GM21576 (cell line): ENCODE measurements around the gene ART4.

Experiments
- ATAC-seq: cut with Tn5 transposase; IDR thresholded peaks from one replicate; pipeline ENCODE4 v1.9.1; 2021; ENCODE audit warnings: mild to moderate bottlenecking, moderate library complexity; ENCODE audit not compliant: unreplicated experiment

Gene ART4

DNA sequence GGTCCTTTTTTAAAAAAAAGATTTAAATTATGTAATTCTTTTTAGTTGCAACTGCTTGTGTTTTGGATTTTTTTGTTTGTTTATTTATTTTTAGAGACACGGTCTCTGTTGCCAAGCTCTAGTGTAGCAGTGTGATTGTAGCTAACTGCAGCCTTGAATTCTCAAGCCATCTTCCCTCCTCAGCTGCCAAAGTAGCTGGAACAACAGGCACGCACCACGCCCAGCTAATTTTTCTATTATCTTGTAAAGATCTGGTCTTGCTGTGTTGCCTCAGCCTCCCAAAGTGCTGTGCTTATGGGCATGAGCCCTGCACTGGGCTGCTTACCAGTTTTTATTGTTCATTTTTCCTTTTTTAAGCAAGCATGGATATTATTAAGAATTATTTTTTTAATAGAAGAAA lies 10.6 kb upstream of the ART4 start:
- no peak for ATAC-seq

DNA sequence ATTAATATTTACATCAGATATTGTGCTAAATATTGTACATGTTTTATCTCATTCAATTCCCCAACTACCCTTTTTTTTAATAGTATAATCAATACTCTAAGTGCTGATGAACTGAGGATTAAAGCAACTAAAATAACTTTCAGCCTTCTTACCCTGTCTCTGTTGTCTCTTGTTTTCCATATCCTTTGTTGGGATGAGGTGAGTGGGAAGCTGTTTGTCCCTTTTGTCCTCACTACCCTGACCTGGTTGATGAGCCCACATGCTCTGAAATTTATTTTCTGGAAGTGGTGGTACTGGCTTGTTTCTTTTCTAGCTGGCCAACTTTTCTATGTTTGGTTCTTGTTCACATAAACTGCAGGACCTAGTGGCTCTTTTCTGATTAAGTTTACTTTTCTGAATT lies 9.6 kb upstream of the ART4 start:
- no peak for ATAC-seq

DNA sequence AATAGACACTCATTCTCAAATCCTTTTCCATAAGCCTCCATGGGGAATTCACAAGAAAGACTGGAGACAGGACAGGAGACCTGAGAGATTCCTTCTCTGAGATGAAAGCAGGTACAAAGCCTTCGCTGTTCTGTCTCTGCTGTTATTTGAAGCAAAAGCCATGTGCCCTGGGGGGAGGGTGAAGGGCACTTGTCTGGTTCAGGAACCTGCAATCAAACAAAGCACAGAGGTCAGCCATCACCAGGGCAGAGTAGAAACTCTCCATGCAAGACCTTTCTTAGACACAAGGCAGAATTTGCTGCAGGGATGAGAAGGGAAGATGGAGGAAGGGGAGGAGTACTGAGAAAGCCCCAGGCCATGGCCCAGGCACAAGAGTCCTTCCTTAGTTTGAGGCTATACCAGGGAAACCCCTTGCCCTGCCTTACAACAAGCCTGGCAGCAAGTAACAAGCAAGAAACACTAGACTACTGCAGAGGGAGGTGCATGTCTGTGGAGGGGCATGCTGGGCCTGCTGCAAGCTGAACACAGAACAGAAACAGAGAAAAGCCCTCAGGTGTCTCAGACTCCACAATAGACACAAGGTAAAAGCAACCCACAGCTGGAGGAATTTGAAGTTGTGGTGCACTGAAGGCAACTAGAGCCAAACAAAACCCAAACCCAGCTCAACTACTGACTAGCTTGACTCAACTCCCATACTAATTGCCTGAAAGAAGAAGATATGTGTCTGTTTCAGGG lies 7.8 kb upstream of the ART4 start:
- peak; percentile 65 for ATAC-seq

DNA sequence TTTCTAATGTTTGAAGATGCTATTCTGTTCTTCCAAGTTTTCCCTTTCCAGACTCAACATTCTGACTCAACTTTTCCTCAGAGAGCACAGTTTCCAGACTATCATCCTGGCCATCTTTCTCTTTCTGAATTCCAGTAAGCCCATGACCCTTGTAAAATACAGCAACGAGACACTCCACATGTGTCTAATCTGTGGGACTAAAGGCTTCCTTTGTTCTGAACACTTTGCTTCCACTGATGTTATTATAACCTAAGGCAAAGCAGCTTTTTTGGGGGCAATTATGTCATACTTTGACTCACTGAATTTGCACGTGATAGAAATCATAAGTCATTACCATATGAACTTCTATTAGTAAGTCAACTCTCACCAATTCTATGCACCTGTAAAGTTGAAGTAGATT lies 6.3 kb upstream of the ART4 start:
- ATAC-seq, result no peak

DNA sequence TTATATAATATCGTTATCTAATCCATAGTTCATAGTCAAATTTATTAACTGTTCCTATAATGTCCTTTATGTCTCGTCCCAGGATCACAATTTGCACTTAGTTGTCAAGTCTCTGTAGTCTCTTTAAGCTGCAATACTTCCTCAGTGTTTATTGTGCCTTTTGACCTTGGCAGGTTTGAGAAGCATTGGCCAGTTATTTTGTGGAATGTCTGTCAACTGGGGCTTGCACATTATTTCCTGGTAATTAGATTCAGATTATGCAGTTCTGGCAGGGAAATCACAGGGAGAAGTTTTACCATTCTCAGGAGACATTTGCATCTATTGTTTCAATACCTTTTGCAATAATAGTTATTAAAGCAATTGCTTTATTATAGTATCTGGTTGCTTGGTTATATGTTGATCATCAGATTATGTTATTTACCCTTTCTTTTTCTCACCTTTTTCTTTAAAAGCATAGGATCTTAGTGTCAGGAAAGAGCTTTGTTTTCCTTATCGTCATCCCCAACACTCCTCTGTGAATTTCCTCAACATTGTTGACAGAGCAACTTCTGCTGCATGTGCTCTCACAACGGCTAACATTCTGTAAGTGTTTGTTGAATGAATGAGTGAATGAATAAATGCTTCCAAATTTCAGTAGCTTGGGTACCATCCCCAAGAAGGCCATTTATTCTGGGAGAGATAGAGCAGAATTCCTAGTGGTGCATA lies 3.7 kb upstream of the ART4 start:
- ATAC-seq, result no peak

DNA sequence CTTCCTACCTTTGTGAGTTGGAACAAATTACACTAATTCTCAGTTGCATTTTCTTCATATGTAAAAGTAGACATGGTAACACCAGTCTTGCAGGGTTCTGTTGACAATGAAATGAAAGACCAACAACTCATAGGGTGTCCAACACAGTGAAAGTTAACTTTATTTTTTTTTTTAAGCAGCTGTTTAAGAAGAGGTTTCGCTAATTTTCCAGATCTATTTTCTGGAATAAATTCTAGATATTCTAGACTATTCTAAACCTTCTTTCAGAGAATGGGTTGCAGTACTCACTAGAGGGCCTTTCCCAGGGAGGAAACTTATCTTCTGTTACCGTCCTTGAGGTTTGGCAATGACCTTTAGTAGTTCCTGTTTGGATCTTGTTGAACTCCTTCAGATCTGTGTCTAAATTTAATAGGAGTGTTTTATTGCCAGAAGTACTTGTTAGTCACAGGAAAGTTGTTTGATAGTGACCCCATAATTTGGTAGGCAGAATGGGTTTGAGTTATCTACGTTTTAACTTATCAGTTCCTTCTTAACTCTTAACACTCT lies 2.8 kb upstream of the ART4 start:
- ATAC-seq, result no peak

DNA sequence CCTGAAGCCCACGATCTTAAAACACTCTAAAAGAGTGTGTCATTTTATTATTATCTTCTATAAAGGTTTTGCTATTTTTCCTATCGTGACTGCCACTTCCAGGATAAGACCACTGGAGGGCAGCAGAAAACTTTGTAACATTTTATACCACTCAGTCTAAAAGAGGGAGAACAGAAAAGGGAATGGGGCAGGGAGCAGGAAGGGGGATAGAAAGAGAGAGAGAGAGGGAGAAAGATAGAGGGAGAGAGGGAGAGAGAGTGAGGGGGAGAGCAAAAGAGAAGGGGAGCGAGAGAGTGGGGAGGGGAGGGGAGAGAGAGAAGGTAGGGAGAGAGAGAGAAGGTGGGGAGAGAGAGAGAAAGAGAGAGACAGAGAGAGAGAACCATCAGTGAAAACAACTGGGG lies 2.0 kb upstream of the ART4 start:
- no peak for ATAC-seq

DNA sequence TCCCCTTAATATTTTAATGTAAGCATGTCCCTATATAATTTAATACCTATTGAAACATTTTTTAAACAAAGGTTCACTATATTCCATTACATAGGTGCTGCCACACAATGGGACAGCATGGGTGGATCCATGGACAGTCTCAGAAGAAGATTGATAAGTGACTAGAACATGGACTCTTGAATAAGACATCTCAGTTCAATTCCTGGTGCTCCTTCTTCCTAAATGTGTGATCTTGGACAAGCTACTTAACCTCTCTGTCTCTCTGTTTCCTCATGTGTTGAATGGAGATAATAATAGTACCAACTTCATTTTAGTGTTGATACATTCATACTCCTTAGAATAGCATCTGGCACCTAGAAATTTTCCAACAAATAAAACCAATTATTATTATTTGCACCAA lies 1.1 kb upstream of the ART4 start:
- ATAC-seq, result no peak

DNA sequence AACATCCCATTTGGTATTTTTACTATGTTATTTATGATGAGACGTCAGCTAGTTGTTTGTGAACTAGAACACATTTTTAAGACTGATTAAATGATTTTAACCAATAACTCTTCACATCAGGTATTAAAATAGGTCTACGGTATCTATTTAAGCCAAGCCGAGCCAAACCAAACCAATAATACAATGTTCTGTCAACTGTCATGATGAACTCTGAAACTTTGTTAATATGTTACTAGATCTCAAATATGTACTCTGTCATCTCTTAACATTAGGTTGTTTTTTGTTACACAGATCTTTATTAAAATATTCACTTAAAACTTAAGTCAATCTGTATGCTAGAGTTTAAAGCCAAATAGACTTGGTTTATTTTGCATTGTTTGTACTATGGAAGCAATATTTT lies 1.0 kb downstream of the ART4 start:
- ATAC-seq, result no peak

DNA sequence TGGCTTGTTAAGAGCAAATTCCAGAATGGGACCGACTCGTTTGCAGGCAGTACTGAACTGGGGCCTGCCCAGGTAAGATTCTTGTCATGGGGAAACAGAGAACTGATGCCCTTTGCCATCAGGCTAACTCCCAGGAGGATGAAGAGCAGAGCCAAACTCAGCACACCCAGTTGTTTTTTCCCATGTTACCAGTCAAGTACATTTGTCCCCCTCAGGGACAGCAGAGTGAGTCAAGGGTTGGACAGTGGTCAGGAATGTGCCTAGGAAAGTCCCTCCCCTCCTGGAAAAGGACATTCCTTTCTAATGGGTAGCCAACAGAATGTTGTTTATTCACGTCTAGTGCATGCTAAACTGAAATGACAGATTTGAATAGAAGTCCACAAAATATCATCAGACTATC lies 1.6 kb downstream of the ART4 start:
- ATAC-seq, result no peak

DNA sequence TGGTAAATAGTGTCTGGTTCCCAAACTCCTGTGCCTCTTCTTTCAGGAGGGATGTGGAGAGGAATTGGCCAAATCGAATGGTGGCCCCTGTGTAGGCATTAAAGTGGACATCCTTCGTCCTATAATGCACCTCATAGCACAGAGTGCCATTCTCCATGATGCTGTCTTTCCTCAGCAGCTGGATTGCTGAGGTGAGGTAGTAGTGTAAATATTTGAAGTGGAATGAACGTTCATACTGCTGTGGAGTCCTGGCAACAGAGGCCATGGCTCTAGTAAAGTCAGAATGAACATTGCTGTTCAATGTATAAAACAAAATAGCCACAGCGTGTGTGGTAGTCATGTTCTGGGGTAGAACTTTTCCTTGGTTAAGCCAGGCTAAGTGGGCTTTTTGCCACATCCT lies 2.7 kb downstream of the ART4 start:
- ATAC-seq, result no peak

DNA sequence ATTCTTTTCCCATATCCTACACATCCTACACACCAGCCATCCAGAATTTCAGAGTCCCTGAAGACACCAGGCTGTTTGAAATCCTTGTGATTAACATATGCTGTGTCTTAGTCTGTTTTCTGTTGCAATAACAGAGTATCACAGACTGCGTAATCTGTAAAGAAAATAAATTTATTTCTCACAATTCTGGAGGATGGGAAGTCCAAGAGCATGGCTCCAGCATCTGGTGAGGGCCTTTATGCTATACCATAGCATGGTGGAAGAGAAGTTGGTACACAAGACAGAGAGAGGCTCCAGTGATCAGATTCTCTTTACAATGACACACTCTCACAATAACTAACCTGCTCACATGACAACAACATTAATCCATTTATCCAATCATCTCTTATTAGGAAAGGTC lies 4.1 kb downstream of the ART4 start:
- no peak for ATAC-seq

DNA sequence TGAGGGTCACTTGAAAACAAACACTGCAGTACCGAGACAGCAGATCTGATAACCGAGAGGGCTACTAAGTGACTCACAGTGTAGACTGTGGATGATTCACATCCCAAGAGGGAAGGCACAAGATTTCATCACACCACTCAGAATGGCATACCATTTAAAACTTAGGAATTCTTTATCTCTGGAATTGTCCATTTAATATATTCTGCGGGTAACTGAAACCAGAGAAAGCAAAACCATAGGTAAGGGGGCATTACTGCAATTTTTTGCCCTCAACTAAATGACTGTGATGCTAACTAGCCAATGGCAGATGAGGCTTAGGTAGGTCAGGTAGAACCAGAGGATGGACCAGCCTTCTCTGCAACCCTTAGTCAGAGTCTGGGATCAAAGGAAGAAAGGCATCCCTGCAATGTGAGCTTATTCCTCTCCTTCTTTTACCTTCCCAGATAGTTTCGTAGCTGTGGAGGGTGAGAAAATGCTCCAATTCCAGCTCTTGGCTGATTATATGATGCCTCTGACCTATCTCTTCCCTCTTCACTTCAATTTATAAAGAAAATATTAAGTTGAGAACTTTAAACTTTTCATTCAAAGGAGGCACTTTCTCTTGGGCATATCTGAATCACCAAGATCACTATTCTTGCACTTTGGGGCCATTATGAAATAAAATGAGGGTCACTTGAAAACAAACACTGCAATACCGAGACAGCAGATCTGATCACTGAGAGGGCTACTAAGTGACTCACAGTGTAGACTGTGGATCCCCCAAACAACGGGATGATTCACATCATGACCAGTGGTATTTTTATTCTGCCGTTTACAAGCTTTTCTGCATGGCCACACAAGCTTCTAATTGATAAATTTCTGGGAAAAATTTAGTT lies 6.8 kb downstream of the ART4 start:
- no peak for ATAC-seq

DNA sequence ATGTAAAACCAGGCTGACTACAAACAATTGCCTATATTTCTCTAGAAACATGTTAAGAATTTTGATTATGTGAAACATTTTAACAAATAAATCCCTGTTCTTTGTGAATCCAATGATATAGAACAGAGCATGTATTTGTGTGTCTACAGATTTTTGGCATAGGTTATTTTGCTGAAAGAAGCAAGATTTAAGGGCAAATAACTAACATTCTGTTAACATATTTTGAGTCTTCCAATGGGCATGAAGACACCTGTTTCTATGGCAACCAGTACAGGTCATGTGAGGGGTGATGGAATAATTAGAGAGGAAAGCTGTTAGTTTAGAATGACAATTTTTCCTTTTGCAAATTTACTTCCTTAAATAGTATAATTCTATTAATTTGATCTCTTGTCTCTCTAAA lies 8.8 kb downstream of the ART4 start:
- ATAC-seq, result no peak

DNA sequence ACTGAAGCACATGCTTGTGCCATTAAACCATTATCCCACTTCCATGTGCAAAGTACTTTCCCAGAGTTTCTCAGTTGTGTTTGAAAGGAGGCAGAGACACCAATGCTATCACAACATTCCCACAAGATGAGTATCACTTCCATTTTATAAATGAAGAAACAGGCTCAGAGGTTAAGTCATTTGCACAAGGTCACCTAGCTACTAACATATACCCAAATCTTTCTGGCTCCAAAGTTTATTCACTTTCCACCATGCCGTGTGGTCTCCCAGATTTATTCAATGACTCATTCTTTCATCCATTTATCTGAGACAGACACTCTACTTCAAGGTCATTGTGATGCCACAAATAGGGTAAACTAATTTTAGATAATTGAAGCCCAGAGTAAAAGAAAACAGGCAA lies 9.4 kb downstream of the ART4 start:
- ATAC-seq, result no peak

DNA sequence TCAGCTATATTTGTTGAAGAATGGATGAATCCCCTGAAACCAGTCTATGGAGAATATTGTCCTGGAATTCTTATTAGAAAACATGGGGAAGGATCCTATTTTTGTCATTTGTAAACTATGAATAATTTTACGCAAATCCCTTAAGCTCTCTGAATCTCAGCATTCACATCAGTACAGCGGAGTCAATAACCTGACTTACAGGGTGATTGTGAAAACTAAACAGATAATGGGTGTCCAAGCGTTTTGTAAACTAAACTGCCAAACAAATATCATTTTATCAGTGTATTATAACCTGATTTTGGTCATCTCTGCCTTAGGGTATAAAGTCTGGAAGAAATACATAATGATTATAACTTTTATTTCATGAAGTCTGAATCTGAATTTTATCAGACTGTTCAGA lies 10.0 kb downstream of the ART4 start:
- ATAC-seq, result no peak

DNA sequence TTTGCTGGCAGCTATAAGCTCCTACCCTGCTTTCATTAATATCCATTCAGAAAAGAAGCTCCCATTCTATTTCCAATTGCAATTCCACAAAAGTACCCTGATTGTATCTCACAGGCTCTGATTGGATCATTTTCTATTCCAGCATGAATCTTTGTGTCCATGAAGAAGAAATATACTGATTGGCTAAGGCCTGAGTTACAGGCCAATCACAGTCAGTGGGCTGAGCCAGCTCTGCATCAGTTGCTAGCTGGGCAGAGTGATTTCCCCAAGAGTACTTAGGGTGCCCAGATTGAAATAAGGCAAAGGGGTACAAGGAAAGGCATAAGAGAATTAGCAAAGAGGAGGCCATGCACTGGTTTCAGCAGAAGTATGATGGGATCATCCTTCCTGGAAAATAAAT lies 14.4 kb downstream of the ART4 start:
- peak; percentile 70 for ATAC-seq

DNA sequence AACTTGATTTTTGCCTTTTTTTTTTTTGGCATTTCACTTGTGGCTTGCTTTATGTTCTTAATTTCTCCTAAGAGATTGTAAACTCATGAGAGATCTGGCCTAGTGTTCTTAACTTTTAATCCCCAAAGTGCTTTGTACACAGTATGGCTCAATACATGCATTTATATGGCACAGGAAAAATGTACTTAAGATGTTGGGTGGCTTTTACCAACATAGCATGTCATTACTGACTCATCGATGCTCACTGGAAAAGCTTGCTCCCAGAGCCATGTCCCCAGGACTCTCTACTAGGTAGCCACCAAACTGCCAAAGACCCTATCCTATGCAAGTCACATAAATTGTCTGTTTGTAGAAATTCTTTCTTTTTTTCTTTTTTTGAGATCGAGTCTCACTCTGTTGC lies 16.3 kb downstream of the ART4 start:
- no peak for ATAC-seq

DNA sequence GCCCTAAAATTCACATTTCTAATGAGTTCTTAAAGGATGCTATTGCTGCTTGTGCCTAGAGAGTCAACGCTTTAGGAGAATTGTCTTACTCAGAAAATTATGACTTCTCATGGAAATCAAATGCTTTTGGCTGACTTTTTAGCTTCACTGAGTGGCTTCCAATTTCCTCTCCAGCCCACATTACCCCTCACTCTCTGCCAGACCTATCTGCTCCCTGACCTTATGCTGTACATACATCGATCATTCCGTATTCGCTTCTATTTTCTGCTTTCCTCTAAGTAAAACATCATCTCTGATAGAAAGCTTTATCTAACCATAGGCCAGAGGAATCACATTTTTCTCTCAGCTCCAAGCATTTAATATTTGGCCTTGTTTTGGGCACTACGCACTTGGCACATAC lies 16.8 kb downstream of the ART4 start:
- no peak for ATAC-seq

DNA sequence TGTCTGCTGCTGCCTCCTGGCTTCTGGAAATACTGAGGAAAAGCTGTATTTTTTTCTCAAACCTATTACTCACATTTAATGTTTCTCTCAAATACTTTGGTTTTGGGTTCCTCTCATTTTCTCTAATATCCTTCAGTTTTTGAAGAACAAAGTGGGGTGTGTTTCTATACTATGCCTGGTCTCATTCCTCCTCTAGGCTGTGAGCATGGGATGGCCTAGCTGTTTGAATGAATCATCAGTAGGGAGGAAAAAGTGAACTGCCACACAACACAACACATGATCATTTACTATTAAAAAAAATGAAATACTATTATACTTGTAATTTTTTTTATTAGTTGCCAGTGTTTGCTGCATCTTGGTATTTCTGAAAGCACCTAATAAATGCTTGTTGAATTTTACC lies 18.1 kb downstream of the ART4 start:
- ATAC-seq, result no peak

DNA sequence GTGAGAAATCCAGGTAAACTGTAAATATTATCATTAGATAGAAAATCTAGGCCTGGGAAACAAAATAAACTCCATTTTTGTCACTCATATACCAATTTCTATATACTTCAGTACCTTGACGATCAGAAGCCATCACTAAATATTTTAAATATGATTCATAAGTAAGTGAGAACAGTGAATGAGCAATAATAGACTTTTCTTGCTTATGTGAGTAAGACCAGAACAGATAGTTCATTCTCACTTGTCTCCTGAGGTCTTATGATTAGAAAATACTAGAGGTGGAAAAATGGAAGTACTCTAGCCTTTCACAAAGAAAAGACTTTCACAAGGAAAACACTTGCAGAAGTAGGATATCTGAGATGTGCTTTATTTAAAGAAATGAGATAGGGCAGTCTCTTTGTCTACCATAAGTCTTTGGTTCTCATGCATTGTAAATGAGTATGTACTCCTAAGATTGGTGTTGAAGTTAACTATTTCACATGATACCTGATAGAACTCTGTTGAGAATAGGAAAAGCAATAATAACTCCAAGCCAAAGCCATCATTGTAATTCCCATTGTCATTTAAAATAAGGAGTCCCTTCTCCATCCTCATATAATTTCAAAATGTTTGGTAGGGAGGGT lies 19.2 kb downstream of the ART4 start:
- ATAC-seq, result no peak
